ENCODE data around the gene PLBD2. TPM values are rescaled to one million over a fixed set of nuclear protein-coding genes. Genes with fewer than 3 reads are reported as not detected.

Gene PLBD2
- total and polyA plus RNA-seq, 4 donors = 12.1 to 31.2 (median 19.6) TPM

DNA sequence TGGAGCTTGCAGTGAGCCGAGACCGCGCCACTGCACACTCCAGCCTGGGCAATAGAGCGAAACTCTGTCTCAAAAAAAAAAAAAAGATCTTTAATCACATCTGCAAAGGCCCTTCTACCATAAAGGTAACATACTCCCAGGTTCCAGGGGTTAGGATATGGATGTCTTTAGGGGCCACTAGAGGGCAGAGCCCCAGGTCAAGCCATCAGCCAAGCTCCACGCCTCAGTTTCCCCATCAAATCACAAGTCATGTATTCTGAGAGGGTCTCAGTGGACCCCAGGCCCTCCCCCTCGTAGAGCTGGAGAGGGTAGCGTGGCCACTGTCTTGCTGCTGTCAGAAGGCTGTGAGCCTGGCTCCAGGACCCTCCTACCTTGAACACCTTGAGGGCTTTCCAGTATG is 42.2 kb upstream of the PLBD2 start:
- Histone ChIP-seq H3K9ac (ENCODE audit: low read depth in 1 of 2, low read length in 2 of 2) (no peak overlapping the region), H3K27me3 (ENCODE audit: control insufficient read depth in 4 of 4, insufficient read depth in 4 of 4, low read length in 3 of 4) (no peaks in the 10 kb centered on the region), H3K9me3 (ENCODE audit: control insufficient read depth in 4 of 4, low read length in 3 of 4) (no peaks in the 10 kb centered on the region), H3K4me1 (ENCODE audit: control insufficient read depth in 4 of 4, insufficient read depth in 4 of 4, low read length in 3 of 4) (no peaks in the 10 kb centered on the region), H3K4me3 (ENCODE audit: low read depth in 1 of 3, low read length in 3 of 3) (no peak overlapping the region), H3K36me3 (ENCODE audit: control insufficient read depth in 4 of 4, insufficient read depth in 3 of 4, low read depth in 1 of 4, low read length in 3 of 4) (peaks cover 9 to 55% (median 27%) of the 10 kb centered on the region in 4 donors), H3K27ac (ENCODE audit: low read depth in 1 of 2, low read length in 2 of 2) (no peak overlapping the region)
- TF ChIP-seq ATF3 (IDR thresholded peaks at IDR 0.05) (no peak), NR2F2 (IDR thresholded peaks at IDR 0.05) (no peak), YY1 (IDR thresholded peaks at IDR 0.05) (no peak), RAD21 (IDR thresholded peaks at IDR 0.05) (no peak), FOXA1 (IDR thresholded peaks at IDR 0.05) (no peak), JUND (IDR thresholded peaks at IDR 0.05) (no peak), GABPA (IDR thresholded peaks at IDR 0.05 in 1 of 2, conservative IDR thresholded peaks at IDR 0.05 in 1 of 2) (no peak), HNF4A (conservative IDR thresholded peaks at IDR 0.05) (no peak), TAF1 (conservative IDR thresholded peaks at IDR 0.05) (no peak)
- TF ChIP-seq, protein P1, sequence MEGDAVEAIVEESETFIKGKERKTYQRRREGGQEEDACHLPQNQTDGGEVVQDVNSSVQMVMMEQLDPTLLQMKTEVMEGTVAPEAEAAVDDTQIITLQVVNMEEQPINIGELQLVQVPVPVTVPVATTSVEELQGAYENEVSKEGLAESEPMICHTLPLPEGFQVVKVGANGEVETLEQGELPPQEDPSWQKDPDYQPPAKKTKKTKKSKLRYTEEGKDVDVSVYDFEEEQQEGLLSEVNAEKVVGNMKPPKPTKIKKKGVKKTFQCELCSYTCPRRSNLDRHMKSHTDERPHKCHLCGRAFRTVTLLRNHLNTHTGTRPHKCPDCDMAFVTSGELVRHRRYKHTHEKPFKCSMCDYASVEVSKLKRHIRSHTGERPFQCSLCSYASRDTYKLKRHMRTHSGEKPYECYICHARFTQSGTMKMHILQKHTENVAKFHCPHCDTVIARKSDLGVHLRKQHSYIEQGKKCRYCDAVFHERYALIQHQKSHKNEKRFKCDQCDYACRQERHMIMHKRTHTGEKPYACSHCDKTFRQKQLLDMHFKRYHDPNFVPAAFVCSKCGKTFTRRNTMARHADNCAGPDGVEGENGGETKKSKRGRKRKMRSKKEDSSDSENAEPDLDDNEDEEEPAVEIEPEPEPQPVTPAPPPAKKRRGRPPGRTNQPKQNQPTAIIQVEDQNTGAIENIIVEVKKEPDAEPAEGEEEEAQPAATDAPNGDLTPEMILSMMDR (IDR thresholded peaks at IDR 0.05; ENCODE audit: low read depth, low read length, missing input control) = no peak
- TF ChIP-seq, protein P2, sequence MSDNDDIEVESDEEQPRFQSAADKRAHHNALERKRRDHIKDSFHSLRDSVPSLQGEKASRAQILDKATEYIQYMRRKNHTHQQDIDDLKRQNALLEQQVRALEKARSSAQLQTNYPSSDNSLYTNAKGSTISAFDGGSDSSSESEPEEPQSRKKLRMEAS (IDR thresholded peaks at IDR 0.05) = no peak
- DNase-seq (ENCODE audit: low spot score) = no peak
- whole genome bisulfite sequencing = 96% methylated on average over 7 of the region's 7 CpGs

- Histone ChIP-seq H3K36me3 (ENCODE audit: control insufficient read depth in 4 of 4, insufficient read depth in 3 of 4, low read depth in 1 of 4, low read length in 3 of 4) (peaks cover 9 to 53% (median 28%) of the 10 kb centered on the region in 4 donors), H3K9me3 (ENCODE audit: control insufficient read depth in 4 of 4, low read length in 3 of 4) (no peaks in the 10 kb centered on the region), H3K9ac (ENCODE audit: low read depth in 1 of 2, low read length in 2 of 2) (no peak overlapping the region), H3K27ac (ENCODE audit: low read depth in 1 of 2, low read length in 2 of 2) (no peak overlapping the region), H3K4me3 (ENCODE audit: low read depth in 1 of 3, low read length in 3 of 3) (no peak overlapping the region), H3K27me3 (ENCODE audit: control insufficient read depth in 4 of 4, insufficient read depth in 4 of 4, low read length in 3 of 4) (no peaks in the 10 kb centered on the region), H3K4me1 (ENCODE audit: control insufficient read depth in 4 of 4, insufficient read depth in 4 of 4, low read length in 3 of 4) (no peaks in the 10 kb centered on the region)
- WGBS = 95% methylated on average over 6 of the region's 6 CpGs
- no peak for DNase-seq (ENCODE audit: low spot score)
- TF ChIP-seq ATF3 (IDR thresholded peaks at IDR 0.05) (no peak), GABPA (IDR thresholded peaks at IDR 0.05 in 1 of 2, conservative IDR thresholded peaks at IDR 0.05 in 1 of 2) (no peak), HNF4A (conservative IDR thresholded peaks at IDR 0.05) (no peak), SP1 (IDR thresholded peaks at IDR 0.05) (no peak)
- TF ChIP-seq, protein P2 (IDR thresholded peaks at IDR 0.05) = no peak
Observed at GRCh38 chr12:113317122-113317521, 41.3 kb upstream of the PLBD2 start.

GRCh38 chr12:113318046-113318656 is 40.2 kb upstream of the PLBD2 start:
- no peak for DNase-seq (ENCODE audit: low spot score)
- no peaks in the 10 kb centered on the region for H3K9me3 ChIP-seq (ENCODE audit: control insufficient read depth in 4 of 4, low read length in 3 of 4)
- H3K4me3 ChIP-seq (ENCODE audit: low read depth in 1 of 3, low read length in 3 of 3) = no peak overlapping the region
- WGBS = 95% methylated on average over 4 of the region's 4 CpGs
- no peak overlapping the region for H3K9ac ChIP-seq (ENCODE audit: low read depth in 1 of 2, low read length in 2 of 2)
- H3K4me1 ChIP-seq (ENCODE audit: control insufficient read depth in 4 of 4, insufficient read depth in 4 of 4, low read length in 3 of 4) = no peaks in the 10 kb centered on the region
- H3K27me3 ChIP-seq (ENCODE audit: control insufficient read depth in 4 of 4, insufficient read depth in 4 of 4, low read length in 3 of 4) = no peaks in the 10 kb centered on the region
- no peak overlapping the region for H3K27ac ChIP-seq (ENCODE audit: low read depth in 1 of 2, low read length in 2 of 2)
- TF ChIP-seq RXRA (IDR thresholded peaks at IDR 0.05) (no peak), JUND (IDR thresholded peaks at IDR 0.05) (no peak), HNF4G (IDR thresholded peaks at IDR 0.05) (no peak), EGR1 (IDR thresholded peaks at IDR 0.05; ENCODE audit: low read depth in 2 of 2) (no peak), TAF1 (conservative IDR thresholded peaks at IDR 0.05) (no peak)
- peaks cover 9 to 53% (median 28%) of the 10 kb centered on the region in 4 donors for H3K36me3 ChIP-seq (ENCODE audit: control insufficient read depth in 4 of 4, insufficient read depth in 3 of 4, low read depth in 1 of 4, low read length in 3 of 4)
